GM10266 (cell line): Measurements from ENCODE around the gene XRN2.

ENCODE experiments used
- DNase-seq: peaks from one replicate; pipeline ENCODE4 v3.0.0; 2012; ENCODE audit errors: extremely low spot score
- TF ChIP-seq, protein P1 (sequence below): IDR thresholded peaks from 2 replicates; pipeline ENCODE4 v1.5.1; 2012; ENCODE audit warnings: mild to moderate bottlenecking, low read depth; ENCODE audit not compliant: control insufficient read depth, insufficient read depth; ENCODE audit errors: missing control alignments

Gene XRN2

DNA sequence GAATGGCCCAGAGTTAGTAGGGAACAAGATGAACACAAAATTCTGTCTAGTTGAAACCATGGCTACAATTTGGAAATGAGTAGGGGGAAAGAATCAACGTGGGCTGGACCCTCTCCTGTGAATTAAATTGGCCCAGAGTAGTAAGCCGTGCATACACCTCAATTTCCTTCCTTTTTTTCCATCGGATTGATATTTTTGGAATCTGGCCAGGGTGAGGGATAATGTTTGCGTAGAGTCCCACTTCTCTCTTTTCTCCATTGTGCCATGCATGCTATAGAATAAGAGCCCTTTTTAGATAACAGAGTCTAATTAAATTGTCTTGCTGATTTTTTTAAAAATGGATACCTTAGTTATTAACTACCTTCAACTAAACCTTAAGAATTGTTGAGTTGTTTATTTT is 35.2 kb downstream of the XRN2 start:
- no peak for DNase-seq
- TF ChIP-seq, protein P1, sequence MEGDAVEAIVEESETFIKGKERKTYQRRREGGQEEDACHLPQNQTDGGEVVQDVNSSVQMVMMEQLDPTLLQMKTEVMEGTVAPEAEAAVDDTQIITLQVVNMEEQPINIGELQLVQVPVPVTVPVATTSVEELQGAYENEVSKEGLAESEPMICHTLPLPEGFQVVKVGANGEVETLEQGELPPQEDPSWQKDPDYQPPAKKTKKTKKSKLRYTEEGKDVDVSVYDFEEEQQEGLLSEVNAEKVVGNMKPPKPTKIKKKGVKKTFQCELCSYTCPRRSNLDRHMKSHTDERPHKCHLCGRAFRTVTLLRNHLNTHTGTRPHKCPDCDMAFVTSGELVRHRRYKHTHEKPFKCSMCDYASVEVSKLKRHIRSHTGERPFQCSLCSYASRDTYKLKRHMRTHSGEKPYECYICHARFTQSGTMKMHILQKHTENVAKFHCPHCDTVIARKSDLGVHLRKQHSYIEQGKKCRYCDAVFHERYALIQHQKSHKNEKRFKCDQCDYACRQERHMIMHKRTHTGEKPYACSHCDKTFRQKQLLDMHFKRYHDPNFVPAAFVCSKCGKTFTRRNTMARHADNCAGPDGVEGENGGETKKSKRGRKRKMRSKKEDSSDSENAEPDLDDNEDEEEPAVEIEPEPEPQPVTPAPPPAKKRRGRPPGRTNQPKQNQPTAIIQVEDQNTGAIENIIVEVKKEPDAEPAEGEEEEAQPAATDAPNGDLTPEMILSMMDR, result no peak

DNA sequence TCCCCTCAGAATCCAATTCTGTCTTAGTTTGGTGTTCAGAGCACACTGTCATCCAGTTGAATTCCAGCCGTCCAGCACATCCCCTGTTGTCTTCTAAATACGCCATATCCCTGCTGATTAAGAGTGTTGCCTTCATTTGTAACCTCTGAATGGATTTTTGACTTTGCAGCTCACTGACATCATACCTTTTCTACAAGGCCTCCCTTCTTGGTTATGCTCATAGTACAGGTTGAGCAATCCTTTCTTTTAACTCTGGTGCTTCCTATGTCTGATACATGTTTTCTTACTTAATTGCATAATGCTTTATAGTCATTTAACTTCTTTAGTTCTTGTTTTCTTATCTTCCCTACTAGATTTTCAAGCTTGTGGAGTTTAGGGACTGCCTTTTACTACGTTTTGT is 36.4 kb downstream of the XRN2 start:
- TF ChIP-seq, protein P1, result no peak
- no peak for DNase-seq

DNA sequence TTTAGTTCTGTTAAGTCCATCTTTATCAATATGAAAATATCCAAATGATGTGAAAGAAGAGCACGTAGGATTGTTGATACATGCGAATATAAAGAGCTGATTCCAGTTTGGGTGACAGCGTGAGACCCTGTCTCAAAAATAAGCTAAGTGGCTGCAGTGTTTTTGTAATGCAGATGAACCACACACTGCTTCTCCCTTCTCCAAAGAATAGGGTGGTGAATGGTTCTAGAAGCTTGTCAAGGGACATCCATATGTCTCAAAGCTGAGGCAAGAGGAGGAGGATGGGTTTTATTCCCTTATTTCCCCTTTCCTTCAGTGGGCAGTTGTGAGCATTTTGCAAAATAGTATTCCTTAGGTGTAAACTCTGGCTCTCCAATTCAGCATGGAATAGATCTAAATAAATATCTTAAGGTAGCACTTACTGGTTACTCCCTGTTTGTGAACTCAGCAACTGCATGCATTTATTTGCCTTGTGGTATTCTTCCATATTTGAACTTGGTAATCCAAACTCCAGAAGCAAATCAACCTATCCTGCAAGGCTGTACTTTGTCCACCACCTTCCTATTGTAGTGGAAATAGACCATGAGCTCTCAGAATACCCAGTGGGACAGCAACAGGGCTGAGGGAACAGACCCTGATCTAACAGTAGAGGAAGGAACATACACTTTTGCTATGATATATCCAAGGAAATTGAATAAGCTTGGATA is 38.0 kb downstream of the XRN2 start:
- TF ChIP-seq, protein P1, result no peak
- no peak for DNase-seq

DNA sequence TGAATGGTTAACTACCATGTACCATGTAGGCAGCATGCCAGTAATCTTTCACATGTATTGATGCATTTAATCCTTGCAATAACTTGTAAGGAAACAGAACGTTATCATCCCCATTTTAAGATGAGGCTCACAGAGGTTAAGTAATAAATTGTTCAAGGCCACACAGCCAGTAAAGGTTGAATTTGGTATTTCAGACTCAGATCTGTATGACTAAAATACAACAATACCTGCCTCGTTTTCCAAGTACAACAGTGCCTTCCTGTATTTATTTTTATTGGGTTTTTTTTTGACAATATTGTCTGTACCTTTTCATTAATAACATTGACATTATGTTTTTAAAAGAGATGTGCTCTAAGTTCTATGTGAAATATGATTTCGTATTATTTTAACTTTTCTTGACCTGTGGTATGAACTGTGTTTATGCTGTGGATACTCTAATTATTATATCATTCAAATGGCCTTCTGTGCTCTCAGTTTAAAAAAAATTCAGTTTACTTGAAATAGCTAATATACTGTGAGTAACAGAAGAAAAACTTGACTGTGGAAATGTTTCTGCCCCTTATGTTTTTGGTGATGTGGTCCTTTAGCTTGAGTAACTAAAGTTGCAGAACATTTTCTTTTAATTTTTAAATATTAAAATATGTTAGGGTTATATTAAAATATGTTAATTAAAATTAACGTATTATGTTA is 39.7 kb downstream of the XRN2 start:
- TF ChIP-seq, protein P1, result no peak
- DNase-seq, result no peak

DNA sequence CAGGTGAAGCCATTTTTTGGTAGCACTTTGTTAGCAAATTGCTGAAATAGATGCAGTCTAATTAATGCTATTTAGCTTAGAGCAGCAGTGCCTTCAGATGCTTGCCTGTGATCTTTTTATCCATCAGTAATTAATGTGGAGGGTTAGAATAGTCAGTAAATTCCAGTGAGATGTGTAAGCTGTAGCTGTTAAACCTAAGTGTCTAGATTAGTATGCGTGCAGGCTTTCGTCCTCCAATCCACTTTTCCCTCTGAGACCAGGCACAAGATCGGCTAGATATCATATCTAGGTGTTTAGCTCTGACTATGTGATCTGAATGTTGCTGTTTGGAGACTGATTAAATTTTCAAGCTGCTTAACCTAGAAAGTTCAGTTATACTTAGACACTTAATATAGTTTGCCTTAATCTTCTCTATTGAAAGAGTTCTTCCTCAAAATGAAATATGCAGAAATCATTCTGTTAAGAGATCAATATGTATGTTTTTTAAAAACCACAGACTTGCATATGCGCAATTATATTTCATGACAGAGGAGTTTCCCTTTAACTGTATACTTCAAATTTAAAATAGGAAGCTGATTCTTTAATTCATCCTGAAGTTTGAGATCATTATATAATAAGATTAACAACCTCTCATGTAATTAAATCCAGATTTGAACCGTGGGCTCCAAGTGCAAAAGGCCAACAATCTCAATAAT is 41.2 kb downstream of the XRN2 start:
- DNase-seq, result no peak
- TF ChIP-seq, protein P1, result no peak

DNA sequence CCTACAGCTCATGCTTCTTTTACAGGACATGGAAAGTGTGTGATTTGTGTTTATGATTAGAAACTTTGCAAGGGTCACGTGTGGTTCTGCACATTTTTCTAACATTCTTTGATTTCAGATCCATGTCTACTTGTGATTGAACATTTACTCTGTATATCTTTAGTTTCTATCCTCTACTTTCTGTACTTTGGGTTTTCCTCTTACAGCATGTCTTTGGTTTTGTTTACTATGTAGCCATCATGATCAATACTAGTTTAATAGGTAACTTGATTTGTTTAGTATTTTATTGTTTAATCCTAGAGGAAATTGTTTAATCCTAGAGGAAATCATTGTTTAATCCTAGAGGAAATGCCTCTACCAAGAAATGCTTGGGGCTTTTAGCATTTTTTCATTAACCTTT is 41.8 kb downstream of the XRN2 start:
- TF ChIP-seq, protein P1, result no peak
- no peak for DNase-seq

DNA sequence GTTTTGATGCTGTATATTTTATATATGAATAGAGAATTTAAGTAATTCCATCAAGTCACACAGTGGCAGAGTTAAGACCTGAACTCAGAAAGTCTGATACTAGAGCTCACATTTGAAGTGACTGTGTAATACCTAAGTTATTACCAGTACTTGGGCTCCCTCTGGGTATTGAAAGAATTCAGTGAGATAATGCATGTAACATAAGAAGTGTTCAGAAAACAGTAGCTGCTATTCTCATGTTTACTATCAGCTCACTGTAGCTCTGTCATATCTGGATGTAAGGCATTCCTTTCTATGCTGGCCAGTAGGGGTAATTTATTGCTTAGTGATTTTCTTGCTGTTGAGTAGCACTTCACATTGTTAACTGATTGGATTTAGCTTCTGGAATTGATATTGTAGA is 49.6 kb downstream of the XRN2 start:
- no peak for DNase-seq
- TF ChIP-seq, protein P1, result no peak
